Activated T-helper 1 cell treated with anti-CD3 and anti-CD28 coated beads, Interleukin-2, amount 50 U/mL, for 16 hours (primary cell): ENCODE data around the gene FSTL5.

ENCODE experiments used
- DNase-seq, 2 donors: peaks; one replicate each; pipeline ENCODE4 v3.0.0-alpha.2; 2020; ENCODE audit warnings: low read depth in 1 of 2, low spot score in 1 of 2

FSTL5 gene

DNA sequence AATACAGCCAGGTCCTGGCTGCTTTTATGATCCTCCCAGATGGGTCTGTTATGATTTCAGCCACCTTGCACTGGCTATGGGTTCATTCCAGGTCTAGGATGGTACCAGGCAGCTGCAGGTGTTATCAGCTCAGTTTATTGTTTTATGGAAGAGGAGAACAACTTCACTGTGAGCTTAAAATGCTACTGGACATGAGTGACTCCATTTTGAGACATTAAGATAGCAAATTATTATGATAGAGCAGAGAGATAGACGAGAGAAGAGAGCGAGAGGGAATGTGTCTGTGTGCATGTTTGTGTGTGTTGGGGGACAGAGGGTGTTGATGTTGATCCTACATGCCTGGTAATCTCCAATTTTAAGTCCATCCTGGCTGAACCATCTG is 820.2 kb downstream of the FSTL5 start:
- DNase-seq = no peak

DNA sequence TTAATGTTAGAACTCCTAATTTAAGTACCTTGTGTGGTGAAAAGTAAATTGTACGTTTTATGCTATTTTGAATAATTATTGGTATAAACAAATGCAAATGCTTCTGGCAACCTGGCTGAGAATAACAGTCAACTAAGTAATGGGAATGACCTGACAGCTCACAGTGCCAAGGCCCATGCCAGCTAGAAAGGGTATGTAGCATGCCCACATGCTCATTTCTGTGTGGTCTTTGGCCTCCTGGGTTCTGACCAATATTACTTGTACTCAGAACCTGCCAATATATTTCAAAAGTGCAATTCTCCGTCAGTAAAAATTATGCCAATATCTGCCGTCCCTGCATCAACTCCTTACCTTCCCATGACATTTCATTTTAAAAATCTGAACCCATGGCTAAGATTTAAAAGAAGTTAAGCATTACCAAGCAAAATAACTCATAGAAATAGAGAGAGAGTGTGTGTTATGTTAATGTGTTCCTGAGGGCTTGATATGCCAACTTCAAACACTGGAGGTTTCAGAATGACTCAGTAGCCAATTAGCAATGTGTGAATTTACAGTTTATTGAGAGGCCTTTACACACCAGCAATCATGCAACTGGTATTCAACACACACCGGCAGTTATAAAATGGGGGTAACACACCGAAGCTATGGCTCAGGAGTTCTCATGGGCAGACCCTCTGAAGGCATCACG is 820.8 kb downstream of the FSTL5 start:
- no peak for DNase-seq

GRCh38 chr4:161336621-161337020 is 827.2 kb downstream of the FSTL5 start:
- no peak for DNase-seq

- DNase-seq = no peak
These were observed 827.7 kb downstream of the FSTL5 start for GRCh38 chr4:161336016-161336530.
